HCT116 (cell line): Measurements from ENCODE around the gene WNK2. TPM values are rescaled to one million over a fixed set of nuclear protein-coding genes. Genes with fewer than 3 reads are reported as not detected.
A peak's percentile ranks its signal among the peaks of the same experiment; 100 is the strongest.

Experiments used
- ATAC-seq: fragments of 200-7000 bp; cut with Tn5 transposase; 2 replicates; pipeline ENCODE4 v1.9.1; 2020; ENCODE audit warnings: mild to moderate bottlenecking, moderate library complexity
- BruUV-seq: library from RNA; stranded (reverse); fragments of 400-500 nt; replicated peaks from 2 replicates; lab custom pipeline; 2021; lab: Mats Ljungman, UMichigan
- CTCF ChIA-PET: fragments of 300-600 bp; sonication (Branson Sonifier 250); formaldehyde crosslinking; loops from one replicate; lab custom pipeline; 2021; ENCODE audit warnings: antibody characterized with exemption; lab: Charles Lee
- POLR2A ChIA-PET: fragments of 300-600, 350-600 bp; sonication (Branson Sonifier 250); formaldehyde crosslinking; loops from one replicate; lab custom pipeline; 2021; ENCODE audit warnings: antibody characterized with exemption; lab: Charles Lee
- RAD21 ChIA-PET, 2 experiments: fragments of 300-600 bp; sonication (Branson Sonifier 250); formaldehyde crosslinking; loops; one replicate each; lab custom pipeline; 2023; ENCODE audit warnings: low total read pairs in 2 of 2; ENCODE audit not compliant: uncharacterized antibody in 2 of 2, unreplicated experiment in 2 of 2, low non-redundant PET in 1 of 2; lab: Charles Lee
- DNase-seq: peaks from one replicate; pipeline ENCODE4 v3.0.0-alpha.2; 2010; ENCODE audit warnings: low read depth, low spot score
- H2AFZ ChIP-seq: fragments of 200-600 bp; shearing (Covaris generic), sonication (generic); 2 replicates; pipeline ENCODE4 v1.6.1; 2017; ENCODE audit warnings: low read depth, mixed run types, mixed read lengths, antibody characterized with exemption, low read length; ENCODE audit not compliant: poor library complexity, severe bottlenecking
- H3K27ac ChIP-seq: 2 replicates; pipeline ENCODE4 v1.5.1; 2012; ENCODE audit warnings: low read depth, low read length
- H3K27me3 ChIP-seq: fragments of 200-600 bp; sonication (generic); 2 replicates; pipeline ENCODE4 v1.6.1; 2016; ENCODE audit warnings: mixed run types, low read length, mixed read lengths; ENCODE audit not compliant: insufficient read depth
- H3K36me3 ChIP-seq, 2 experiments: fragments of 200-500 bp in 1 of 2; fragments of 200-600 bp in 1 of 2; sonication (Bioruptor generic) in 1 of 2; sonication (generic) in 1 of 2; 2 replicates each; pipeline versions ENCODE4 v1.5.1 to v1.6.1; 2014 to 2016; ENCODE audit warnings: low read length in 2 of 2, inconsistent platforms in 1 of 2, mixed read lengths in 1 of 2, mixed run types in 1 of 2; ENCODE audit not compliant: insufficient read depth in 2 of 2, control insufficient read depth in 1 of 2
- H3K4me1 ChIP-seq, 2 experiments: fragments of 200-600 bp in 1 of 2; sonication (generic) in 1 of 2; 2 replicates each; pipeline versions ENCODE4 v1.5.1 to v1.6.1; 2012 to 2017; ENCODE audit warnings: low read length in 2 of 2, inconsistent platforms in 1 of 2, mild to moderate bottlenecking in 1 of 2, mixed read lengths in 1 of 2, mixed run types in 1 of 2, moderate library complexity in 1 of 2; ENCODE audit not compliant: insufficient read depth in 2 of 2, control insufficient read depth in 1 of 2
- H3K4me2 ChIP-seq: fragments of 200-600 bp; sonication (generic); 2 replicates; pipeline ENCODE4 v1.6.1; 2017; ENCODE audit warnings: mixed run types, low read length, mixed read lengths
- H3K4me3 ChIP-seq, 2 experiments: fragments of 200-600 bp in 1 of 2; sonication (generic) in 1 of 2; replicated peaks in 1 of 2; 2 replicates each; pipeline ENCODE4 v1.5.1; 2011 to 2016; ENCODE audit warnings: low read length in 2 of 2, control low read depth in 1 of 2, low read depth in 1 of 2, mild to moderate bottlenecking in 1 of 2, mixed read lengths in 1 of 2, mixed run types in 1 of 2
- H3K79me2 ChIP-seq: fragments of 200-600 bp; sonication (generic); 2 replicates; pipeline ENCODE4 v1.6.1; 2017; ENCODE audit warnings: mild to moderate bottlenecking, mixed run types, low read length, moderate library complexity, mixed read lengths; ENCODE audit not compliant: insufficient read depth
- H3K9ac ChIP-seq: fragments of 200-600 bp; sonication (generic); 2 replicates; pipeline ENCODE4 v1.6.1; 2016; ENCODE audit warnings: low read length, mixed read lengths
- H3K9me2 ChIP-seq: fragments of 200-600 bp; sonication (generic), shearing (Covaris generic); 2 replicates; pipeline ENCODE4 v1.6.1; 2017; ENCODE audit warnings: mixed run types, mild to moderate bottlenecking, moderate library complexity; ENCODE audit not compliant: insufficient read depth
- H3K9me3 ChIP-seq, 2 experiments: fragments of 200-500 bp in 1 of 2; fragments of 200-600 bp in 1 of 2; sonication (Bioruptor generic) in 1 of 2; sonication (generic) in 1 of 2; 2 replicates each; pipeline ENCODE4 v1.6.1; 2014 to 2017; ENCODE audit warnings: low read length in 2 of 2, mixed read lengths in 2 of 2, inconsistent platforms in 1 of 2, low read depth in 1 of 2, mild to moderate bottlenecking in 1 of 2, mixed run types in 1 of 2, moderate library complexity in 1 of 2; ENCODE audit not compliant: control insufficient read depth in 1 of 2, insufficient read depth in 1 of 2
- H4K20me1 ChIP-seq: fragments of 200-600 bp; sonication (generic), shearing (Covaris generic); 2 replicates; pipeline ENCODE4 v1.6.1; 2017; ENCODE audit warnings: mixed run types, mild to moderate bottlenecking, moderate library complexity; ENCODE audit not compliant: insufficient read depth
- POLR2A ChIP-seq: IDR thresholded peaks from 2 replicates; pipeline ENCODE4 v1.7.0; 2011; ENCODE audit warnings: borderline replicate concordance; ENCODE audit not compliant: insufficient read depth, insufficient read length; ENCODE audit errors: extremely low read depth
- POLR2AphosphoS5 ChIP-seq: IDR thresholded peaks from 2 replicates; pipeline ENCODE4 v1.6.1; 2011; ENCODE audit warnings: mild to moderate bottlenecking, low read depth, low read length, moderate library complexity
- RAD21 ChIP-seq: IDR thresholded peaks from 2 replicates; pipeline ENCODE4 v1.6.1; 2012; ENCODE audit warnings: low read depth, mild to moderate bottlenecking
- SRF ChIP-seq: IDR thresholded peaks from 2 replicates; pipeline ENCODE4 v1.6.1; 2012; ENCODE audit warnings: low read depth
- ZNF274 ChIP-seq: fragments of 200-500 bp; sonication (Bioruptor generic); IDR thresholded peaks from 2 replicates; pipeline ENCODE4 v1.6.1; 2014; ENCODE audit warnings: mild to moderate bottlenecking, low read depth, low read length, inconsistent platforms
- intact Hi-C: fragments of 100-400 bp; cut with micrococcal nuclease; formaldehyde crosslinking; loops from 2 replicates; pipeline ENCODE4 v1.10.0; 2022
- total RNA-seq: library from RNA; stranded (reverse); gene quantifications from one replicate; pipeline ENCODE4 v1.2.1, GENCODE V29; 2021; ENCODE audit not compliant: unreplicated experiment
- TF ChIP-seq, protein P1 (sequence below): IDR thresholded peaks from 2 replicates; pipeline ENCODE4 v1.6.1; 2012; ENCODE audit warnings: low read depth

WNK2 gene
- total RNA-seq, 1 experiment from 2014 or later, result 24.4 TPM

DNA sequence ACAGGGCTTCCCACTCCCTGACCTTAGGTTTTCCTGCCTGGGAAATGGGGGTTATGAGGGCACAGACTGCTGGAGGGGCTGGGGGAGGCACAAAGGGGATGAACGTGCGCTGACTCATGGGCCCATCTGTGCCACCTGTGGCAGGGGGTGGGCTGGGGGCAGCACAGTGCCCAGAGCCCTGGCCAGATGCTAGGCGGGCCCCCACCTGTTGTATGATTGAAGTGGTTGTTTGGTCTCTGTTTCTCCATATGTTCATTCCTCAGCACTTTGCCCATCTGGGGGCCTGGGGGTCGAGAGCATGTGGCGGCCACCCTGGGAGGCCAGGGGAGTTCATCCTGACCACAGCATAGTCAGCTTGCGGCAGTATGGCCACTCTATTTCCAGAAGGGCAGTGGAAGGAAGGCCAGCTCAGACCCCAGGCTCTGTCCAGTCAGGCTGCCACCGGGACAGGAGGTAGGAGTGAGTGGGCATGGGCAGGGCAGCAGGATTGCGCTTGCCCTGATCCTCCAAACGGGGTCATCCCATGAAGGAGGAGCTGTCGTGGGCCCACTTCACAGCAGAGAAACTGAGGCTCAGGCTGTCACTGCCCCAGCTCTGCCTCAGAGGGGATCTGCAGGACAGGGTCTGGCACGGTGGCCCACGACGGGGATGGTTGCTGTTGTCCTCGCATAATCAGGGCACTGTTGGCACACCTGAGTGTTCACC is 49.0 kb upstream of the WNK2 start:
- peak overlapping the region; percentile 73 to 87 for H3K4me3 ChIP-seq
- ATAC-seq (no peak), DNase-seq (no peak)
- peaks cover 17 to 25% of the 10 kb centered on the region in 2 experiments for H3K4me1 ChIP-seq
- H3K9ac ChIP-seq, result peak overlapping the region; percentile 87
- H3K4me2 ChIP-seq, result peak overlapping the region; percentile 100
- no peaks in the 10 kb centered on the region for H3K36me3 ChIP-seq
- H3K27ac ChIP-seq, result peak overlapping the region; percentile 83
- POLR2A ChIA-PET, result interaction anchor here (1.3 to 1.6 kb wide), 4 partner anchors 7 to 15 kb away, joined by 3 to 7 read pairs (median 4); no protein-coding TSS in a partner anchor
- no TSS peak for BruUV-seq
- no peaks in the 10 kb centered on the region for H3K9me2 ChIP-seq
- H3K79me2 ChIP-seq, result peaks cover 22% of the 10 kb centered on the region; the same call in 1 of the 2 replicates
- H3K9me3 ChIP-seq, result no peaks in the 10 kb centered on the region
- peak overlapping the region; percentile 18 for H2AFZ ChIP-seq
- no peak for TF ChIP-seq POLR2A
- TF ChIP-seq POLR2AphosphoS5, result no peak
- no peak for TF ChIP-seq RAD21
- TF ChIP-seq, protein P1, sequence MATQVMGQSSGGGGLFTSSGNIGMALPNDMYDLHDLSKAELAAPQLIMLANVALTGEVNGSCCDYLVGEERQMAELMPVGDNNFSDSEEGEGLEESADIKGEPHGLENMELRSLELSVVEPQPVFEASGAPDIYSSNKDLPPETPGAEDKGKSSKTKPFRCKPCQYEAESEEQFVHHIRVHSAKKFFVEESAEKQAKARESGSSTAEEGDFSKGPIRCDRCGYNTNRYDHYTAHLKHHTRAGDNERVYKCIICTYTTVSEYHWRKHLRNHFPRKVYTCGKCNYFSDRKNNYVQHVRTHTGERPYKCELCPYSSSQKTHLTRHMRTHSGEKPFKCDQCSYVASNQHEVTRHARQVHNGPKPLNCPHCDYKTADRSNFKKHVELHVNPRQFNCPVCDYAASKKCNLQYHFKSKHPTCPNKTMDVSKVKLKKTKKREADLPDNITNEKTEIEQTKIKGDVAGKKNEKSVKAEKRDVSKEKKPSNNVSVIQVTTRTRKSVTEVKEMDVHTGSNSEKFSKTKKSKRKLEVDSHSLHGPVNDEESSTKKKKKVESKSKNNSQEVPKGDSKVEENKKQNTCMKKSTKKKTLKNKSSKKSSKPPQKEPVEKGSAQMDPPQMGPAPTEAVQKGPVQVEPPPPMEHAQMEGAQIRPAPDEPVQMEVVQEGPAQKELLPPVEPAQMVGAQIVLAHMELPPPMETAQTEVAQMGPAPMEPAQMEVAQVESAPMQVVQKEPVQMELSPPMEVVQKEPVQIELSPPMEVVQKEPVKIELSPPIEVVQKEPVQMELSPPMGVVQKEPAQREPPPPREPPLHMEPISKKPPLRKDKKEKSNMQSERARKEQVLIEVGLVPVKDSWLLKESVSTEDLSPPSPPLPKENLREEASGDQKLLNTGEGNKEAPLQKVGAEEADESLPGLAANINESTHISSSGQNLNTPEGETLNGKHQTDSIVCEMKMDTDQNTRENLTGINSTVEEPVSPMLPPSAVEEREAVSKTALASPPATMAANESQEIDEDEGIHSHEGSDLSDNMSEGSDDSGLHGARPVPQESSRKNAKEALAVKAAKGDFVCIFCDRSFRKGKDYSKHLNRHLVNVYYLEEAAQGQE, result no peak
- no peak for TF ChIP-seq SRF
- TF ChIP-seq ZNF274, result no peak
- CTCF ChIA-PET, result interaction anchor here (0.9 to 1.0 kb wide), 3 partner anchors 15 to 27 kb away, joined by 3 to 4 read pairs (median 3); no protein-coding TSS in a partner anchor
- no peaks in the 10 kb centered on the region for H3K27me3 ChIP-seq
- RAD21 ChIA-PET, result no interaction called here
- H4K20me1 ChIP-seq, result no peaks in the 10 kb centered on the region
- intact Hi-C loops, result no loop called here
